Measurements from ENCODE around the gene LIPN.

Gene LIPN

DNA sequence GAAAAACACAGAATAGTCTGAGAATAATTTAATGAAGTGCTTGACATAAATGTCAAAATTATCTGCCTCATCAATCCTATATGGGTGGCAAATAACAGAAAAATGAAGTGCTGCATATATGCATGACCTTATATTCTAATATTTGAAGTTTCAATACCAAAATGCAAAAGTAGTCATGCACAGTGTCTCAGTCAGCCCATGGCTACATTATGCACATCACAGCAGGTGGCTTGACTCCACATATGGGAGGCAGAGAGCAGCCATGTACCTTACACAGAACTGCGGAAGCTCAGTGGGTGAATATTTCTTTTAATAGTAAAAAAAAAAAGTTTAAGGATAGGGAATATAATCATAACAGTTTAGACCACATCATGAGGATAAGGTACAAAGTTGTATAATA, 17.4 kb upstream of the LIPN start:
- no peaks in the 10 kb centered on the region for H3K4me1 ChIP-seq (ENCODE audit: control insufficient read depth in 2 of 2, insufficient read depth in 2 of 2, low read length in 2 of 2)
- no peak overlapping the region for H3K9ac ChIP-seq (ENCODE audit: low read depth in 1 of 2, low read length in 2 of 2)
- peaks cover 0 to 2% of the 10 kb centered on the region in 2 donors for H3K27me3 ChIP-seq (ENCODE audit: control insufficient read depth in 2 of 2, insufficient read depth in 2 of 2, low read length in 2 of 2)
- H3K4me3 ChIP-seq (ENCODE audit: low read length in 2 of 2): no peak overlapping the region
- H3K36me3 ChIP-seq (ENCODE audit: control insufficient read depth in 2 of 2, insufficient read depth in 2 of 2, low read length in 2 of 2): no peaks in the 10 kb centered on the region
- no peak overlapping the region for H3K27ac ChIP-seq (ENCODE audit: low read depth in 2 of 2, low read length in 2 of 2)
- H3K9me3 ChIP-seq (ENCODE audit: control insufficient read depth in 2 of 2, low read length in 2 of 2): no peaks in the 10 kb centered on the region

DNA sequence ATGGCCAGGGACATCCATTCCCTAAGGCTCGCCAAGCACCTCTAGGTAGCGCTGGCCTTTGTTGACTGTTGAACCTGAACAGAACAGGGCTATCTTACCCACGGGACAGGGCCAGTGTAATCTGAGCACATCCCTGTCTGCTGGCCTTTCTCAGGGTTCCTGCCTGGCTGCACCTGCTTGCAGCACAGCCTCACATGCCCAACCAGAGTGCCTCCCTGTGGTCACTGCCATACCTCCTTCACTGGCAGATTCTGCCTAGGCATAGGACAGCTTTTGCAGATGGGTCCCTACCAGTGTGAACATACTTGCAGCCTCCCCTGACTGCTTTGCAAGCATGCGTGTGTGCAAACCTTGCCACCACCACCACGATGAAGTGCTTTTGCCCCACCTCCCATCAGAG, 15.8 kb upstream of the LIPN start:
- Histone ChIP-seq H3K4me1 (ENCODE audit: control insufficient read depth in 2 of 2, insufficient read depth in 2 of 2, low read length in 2 of 2) (no peaks in the 10 kb centered on the region), H3K27ac (ENCODE audit: low read depth in 2 of 2, low read length in 2 of 2) (no peak overlapping the region), H3K27me3 (ENCODE audit: control insufficient read depth in 2 of 2, insufficient read depth in 2 of 2, low read length in 2 of 2) (peaks cover 0 to 2% of the 10 kb centered on the region in 2 donors), H3K4me3 (ENCODE audit: low read length in 2 of 2) (no peak overlapping the region), H3K9ac (ENCODE audit: low read depth in 1 of 2, low read length in 2 of 2) (no peak overlapping the region), H3K9me3 (ENCODE audit: control insufficient read depth in 2 of 2, low read length in 2 of 2) (no peaks in the 10 kb centered on the region), H3K36me3 (ENCODE audit: control insufficient read depth in 2 of 2, insufficient read depth in 2 of 2, low read length in 2 of 2) (no peaks in the 10 kb centered on the region)

DNA sequence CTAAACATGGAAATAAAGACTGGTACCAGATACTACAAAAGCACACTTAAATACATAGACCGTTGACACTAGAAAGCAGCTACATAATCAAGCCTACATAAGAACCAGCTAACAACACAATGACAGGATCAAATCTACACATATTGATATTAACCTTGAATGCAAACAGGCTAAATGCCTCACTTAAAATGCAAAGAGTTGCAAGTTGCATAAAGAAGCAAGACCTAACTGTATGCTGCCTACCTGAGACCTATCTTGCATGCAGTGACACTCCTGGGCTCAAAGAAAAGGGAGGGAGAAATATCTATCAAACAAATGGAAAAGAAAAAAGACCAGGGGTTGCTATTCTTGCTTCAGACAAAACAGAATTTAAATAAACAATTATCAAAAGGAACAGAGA, 14.2 kb upstream of the LIPN start:
- H3K36me3 ChIP-seq (ENCODE audit: control insufficient read depth in 2 of 2, insufficient read depth in 2 of 2, low read length in 2 of 2): no peaks in the 10 kb centered on the region
- peaks cover 0 to 2% of the 10 kb centered on the region in 2 donors for H3K27me3 ChIP-seq (ENCODE audit: control insufficient read depth in 2 of 2, insufficient read depth in 2 of 2, low read length in 2 of 2)
- no peaks in the 10 kb centered on the region for H3K4me1 ChIP-seq (ENCODE audit: control insufficient read depth in 2 of 2, insufficient read depth in 2 of 2, low read length in 2 of 2)
- H3K9me3 ChIP-seq (ENCODE audit: control insufficient read depth in 2 of 2, low read length in 2 of 2): no peaks in the 10 kb centered on the region
- H3K27ac ChIP-seq (ENCODE audit: low read depth in 2 of 2, low read length in 2 of 2): no peak overlapping the region
- H3K4me3 ChIP-seq (ENCODE audit: low read length in 2 of 2): no peak overlapping the region
- H3K9ac ChIP-seq (ENCODE audit: low read depth in 1 of 2, low read length in 2 of 2): no peak overlapping the region

DNA sequence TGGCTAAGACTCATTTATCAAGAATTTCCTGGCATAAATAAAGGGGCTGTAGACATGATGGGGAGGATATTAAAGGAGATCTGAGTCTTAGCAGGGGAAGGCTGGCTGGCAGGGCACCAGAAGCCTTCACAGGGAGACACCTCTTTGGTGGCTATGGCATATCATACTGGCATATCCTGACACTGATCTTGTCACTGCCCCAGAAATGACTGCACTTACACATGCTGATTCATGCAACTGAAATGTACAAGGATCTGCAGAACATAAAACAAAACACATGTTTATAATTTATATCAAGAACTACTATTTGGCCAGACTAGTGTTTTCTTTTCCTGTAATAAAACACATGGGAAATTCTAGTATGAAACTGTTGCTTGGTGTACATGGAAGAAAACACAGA, 5.5 kb upstream of the LIPN start:
- H3K27ac ChIP-seq (ENCODE audit: low read depth in 2 of 2, low read length in 2 of 2): no peak overlapping the region
- no peak overlapping the region for H3K9ac ChIP-seq (ENCODE audit: low read depth in 1 of 2, low read length in 2 of 2)
- H3K4me1 ChIP-seq (ENCODE audit: control insufficient read depth in 2 of 2, insufficient read depth in 2 of 2, low read length in 2 of 2): no peaks in the 10 kb centered on the region
- H3K36me3 ChIP-seq (ENCODE audit: control insufficient read depth in 2 of 2, insufficient read depth in 2 of 2, low read length in 2 of 2): no peaks in the 10 kb centered on the region
- no peak overlapping the region for H3K4me3 ChIP-seq (ENCODE audit: low read length in 2 of 2)
- H3K9me3 ChIP-seq (ENCODE audit: control insufficient read depth in 2 of 2, low read length in 2 of 2): no peaks in the 10 kb centered on the region
- no peaks in the 10 kb centered on the region for H3K27me3 ChIP-seq (ENCODE audit: control insufficient read depth in 2 of 2, insufficient read depth in 2 of 2, low read length in 2 of 2)

DNA sequence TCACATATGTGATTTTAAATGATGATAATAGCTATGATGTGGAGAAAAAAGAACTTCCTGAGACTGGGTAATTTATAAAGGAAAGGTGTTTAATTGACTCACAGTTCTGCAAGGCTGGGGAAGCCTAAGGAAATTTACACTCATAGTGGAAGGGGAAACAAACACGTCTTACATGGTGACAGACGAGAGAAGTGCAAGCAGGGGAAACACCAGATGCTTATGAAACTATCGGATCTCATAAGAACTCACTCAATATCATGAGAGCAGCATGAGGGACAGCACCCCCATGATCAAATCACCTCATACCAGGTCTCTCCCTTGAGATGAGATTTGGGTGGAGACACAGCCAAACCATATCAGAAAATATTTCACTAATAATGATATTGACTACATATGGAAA, 4.1 kb upstream of the LIPN start:
- H3K4me1 ChIP-seq (ENCODE audit: control insufficient read depth in 2 of 2, insufficient read depth in 2 of 2, low read length in 2 of 2): no peaks in the 10 kb centered on the region
- H3K9me3 ChIP-seq (ENCODE audit: control insufficient read depth in 2 of 2, low read length in 2 of 2): no peaks in the 10 kb centered on the region
- no peak overlapping the region for H3K9ac ChIP-seq (ENCODE audit: low read depth in 1 of 2, low read length in 2 of 2)
- no peaks in the 10 kb centered on the region for H3K27me3 ChIP-seq (ENCODE audit: control insufficient read depth in 2 of 2, insufficient read depth in 2 of 2, low read length in 2 of 2)
- no peaks in the 10 kb centered on the region for H3K36me3 ChIP-seq (ENCODE audit: control insufficient read depth in 2 of 2, insufficient read depth in 2 of 2, low read length in 2 of 2)
- H3K27ac ChIP-seq (ENCODE audit: low read depth in 2 of 2, low read length in 2 of 2): no peak overlapping the region
- H3K4me3 ChIP-seq (ENCODE audit: low read length in 2 of 2): no peak overlapping the region

DNA sequence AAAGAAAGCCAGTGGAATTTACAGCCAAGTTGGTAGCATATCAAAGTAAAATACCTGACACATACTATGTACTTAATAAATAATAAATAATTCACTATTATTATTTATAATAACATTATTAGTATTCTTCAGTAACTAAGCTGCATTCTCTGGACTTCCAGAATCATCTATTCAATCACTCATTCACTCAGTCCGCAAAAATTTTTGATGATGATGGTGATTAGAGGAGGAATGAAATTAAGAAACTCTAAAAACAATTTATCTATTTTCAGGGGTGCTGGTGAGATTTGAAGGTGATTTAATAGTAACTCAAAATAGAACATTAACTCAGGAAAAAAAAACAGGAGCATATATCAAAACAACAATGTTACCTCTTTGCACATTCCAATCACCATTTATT, 3.2 kb upstream of the LIPN start:
- Histone ChIP-seq H3K36me3 (ENCODE audit: control insufficient read depth in 2 of 2, insufficient read depth in 2 of 2, low read length in 2 of 2) (no peaks in the 10 kb centered on the region), H3K4me3 (ENCODE audit: low read length in 2 of 2) (no peak overlapping the region), H3K27ac (ENCODE audit: low read depth in 2 of 2, low read length in 2 of 2) (no peak overlapping the region), H3K9me3 (ENCODE audit: control insufficient read depth in 2 of 2, low read length in 2 of 2) (no peaks in the 10 kb centered on the region), H3K27me3 (ENCODE audit: control insufficient read depth in 2 of 2, insufficient read depth in 2 of 2, low read length in 2 of 2) (no peaks in the 10 kb centered on the region), H3K9ac (ENCODE audit: low read depth in 1 of 2, low read length in 2 of 2) (no peak overlapping the region), H3K4me1 (ENCODE audit: control insufficient read depth in 2 of 2, insufficient read depth in 2 of 2, low read length in 2 of 2) (no peaks in the 10 kb centered on the region)

DNA sequence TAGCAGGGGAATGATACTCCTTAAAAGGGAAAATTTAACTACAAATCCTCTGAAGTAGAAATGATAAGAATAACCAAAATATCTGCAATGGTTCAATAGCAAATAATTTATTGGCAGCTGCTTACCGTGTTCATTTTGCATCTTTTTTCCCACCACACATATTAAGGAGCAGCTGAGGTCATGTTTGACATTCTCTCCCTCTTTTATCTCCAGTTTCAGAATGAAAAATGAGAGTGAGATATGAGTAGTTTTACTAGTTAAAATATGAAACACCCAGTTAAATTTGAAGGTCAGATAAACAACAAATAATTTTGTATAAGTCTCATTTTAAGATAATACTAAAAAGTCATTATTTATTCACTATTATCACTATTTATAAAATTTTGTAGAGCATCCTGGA, 3.1 kb downstream of the LIPN start:
- Histone ChIP-seq H3K4me1 (ENCODE audit: control insufficient read depth in 2 of 2, insufficient read depth in 2 of 2, low read length in 2 of 2) (no peaks in the 10 kb centered on the region), H3K36me3 (ENCODE audit: control insufficient read depth in 2 of 2, insufficient read depth in 2 of 2, low read length in 2 of 2) (no peaks in the 10 kb centered on the region), H3K9ac (ENCODE audit: low read depth in 1 of 2, low read length in 2 of 2) (no peak overlapping the region), H3K4me3 (ENCODE audit: low read length in 2 of 2) (no peak overlapping the region), H3K27me3 (ENCODE audit: control insufficient read depth in 2 of 2, insufficient read depth in 2 of 2, low read length in 2 of 2) (no peaks in the 10 kb centered on the region), H3K9me3 (ENCODE audit: control insufficient read depth in 2 of 2, low read length in 2 of 2) (no peaks in the 10 kb centered on the region), H3K27ac (ENCODE audit: low read depth in 2 of 2, low read length in 2 of 2) (no peak overlapping the region)

DNA sequence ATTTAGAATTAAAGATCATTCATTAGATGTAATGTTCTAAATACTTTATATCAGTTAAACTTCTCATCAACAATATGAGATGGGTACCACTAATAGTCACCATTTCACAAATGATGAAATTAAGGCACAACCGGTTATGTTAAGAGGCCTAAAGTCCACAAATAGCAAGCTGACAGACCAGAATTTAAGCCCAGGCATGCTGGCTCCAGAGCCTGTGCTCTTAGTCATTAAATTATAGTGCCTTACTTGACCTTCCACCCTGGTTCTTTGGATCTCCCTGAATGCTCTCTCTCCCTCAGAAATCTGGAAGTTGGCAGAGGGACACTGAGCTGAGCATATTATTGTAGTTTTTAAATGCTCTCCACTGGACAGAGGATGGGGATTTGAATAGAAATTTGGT, 3.6 kb downstream of the LIPN start:
- no peak overlapping the region for H3K27ac ChIP-seq (ENCODE audit: low read depth in 2 of 2, low read length in 2 of 2)
- H3K4me3 ChIP-seq (ENCODE audit: low read length in 2 of 2): no peak overlapping the region
- H3K9ac ChIP-seq (ENCODE audit: low read depth in 1 of 2, low read length in 2 of 2): no peak overlapping the region
- no peaks in the 10 kb centered on the region for H3K36me3 ChIP-seq (ENCODE audit: control insufficient read depth in 2 of 2, insufficient read depth in 2 of 2, low read length in 2 of 2)
- H3K4me1 ChIP-seq (ENCODE audit: control insufficient read depth in 2 of 2, insufficient read depth in 2 of 2, low read length in 2 of 2): no peaks in the 10 kb centered on the region
- H3K27me3 ChIP-seq (ENCODE audit: control insufficient read depth in 2 of 2, insufficient read depth in 2 of 2, low read length in 2 of 2): no peaks in the 10 kb centered on the region
- no peaks in the 10 kb centered on the region for H3K9me3 ChIP-seq (ENCODE audit: control insufficient read depth in 2 of 2, low read length in 2 of 2)

DNA sequence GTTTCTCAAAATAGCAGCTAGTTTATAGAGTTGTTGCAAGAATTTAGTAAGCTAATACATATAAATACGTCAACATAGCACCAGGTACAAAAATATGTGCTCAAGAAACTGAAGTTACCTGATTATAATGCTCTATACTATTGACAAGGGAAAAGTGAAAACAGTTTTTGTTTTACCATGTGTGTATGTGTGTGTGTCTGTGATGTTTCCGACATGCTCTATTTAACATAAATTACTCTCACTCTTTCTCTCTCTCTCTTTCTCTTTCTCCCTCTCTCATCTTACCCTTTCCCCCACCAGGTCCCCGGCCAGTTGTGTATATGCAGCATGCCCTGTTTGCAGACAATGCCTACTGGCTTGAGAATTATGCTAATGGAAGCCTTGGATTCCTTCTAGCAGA, 4.3 kb downstream of the LIPN start:
- H3K4me1 ChIP-seq (ENCODE audit: control insufficient read depth in 2 of 2, insufficient read depth in 2 of 2, low read length in 2 of 2): no peaks in the 10 kb centered on the region
- H3K27me3 ChIP-seq (ENCODE audit: control insufficient read depth in 2 of 2, insufficient read depth in 2 of 2, low read length in 2 of 2): no peaks in the 10 kb centered on the region
- H3K36me3 ChIP-seq (ENCODE audit: control insufficient read depth in 2 of 2, insufficient read depth in 2 of 2, low read length in 2 of 2): no peaks in the 10 kb centered on the region

DNA sequence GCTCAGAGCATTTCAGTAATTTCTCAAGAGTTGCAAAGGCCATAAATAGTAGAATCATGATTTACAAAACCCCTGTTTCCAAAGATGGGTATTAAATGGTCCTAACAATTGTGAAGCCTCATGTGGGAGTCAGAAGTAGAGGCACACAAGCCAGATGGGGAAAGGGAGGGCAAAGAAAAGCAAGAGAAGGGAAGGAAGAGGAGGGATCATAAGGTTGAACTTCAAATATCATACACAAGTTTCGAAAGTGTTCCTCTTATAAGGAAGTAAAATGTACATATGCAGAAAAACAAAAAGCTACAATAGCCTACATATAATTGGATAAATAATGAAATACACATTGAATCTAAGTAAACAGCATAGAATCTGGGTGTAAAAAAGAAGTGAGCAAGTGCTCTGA, 6.0 kb downstream of the LIPN start:
- no peaks in the 10 kb centered on the region for H3K36me3 ChIP-seq (ENCODE audit: control insufficient read depth in 2 of 2, insufficient read depth in 2 of 2, low read length in 2 of 2)
- no peaks in the 10 kb centered on the region for H3K27me3 ChIP-seq (ENCODE audit: control insufficient read depth in 2 of 2, insufficient read depth in 2 of 2, low read length in 2 of 2)
- H3K9me3 ChIP-seq (ENCODE audit: control insufficient read depth in 2 of 2, low read length in 2 of 2): no peaks in the 10 kb centered on the region
- no peak overlapping the region for H3K9ac ChIP-seq (ENCODE audit: low read depth in 1 of 2, low read length in 2 of 2)
- no peak overlapping the region for H3K4me3 ChIP-seq (ENCODE audit: low read length in 2 of 2)
- H3K27ac ChIP-seq (ENCODE audit: low read depth in 2 of 2, low read length in 2 of 2): no peak overlapping the region
- no peaks in the 10 kb centered on the region for H3K4me1 ChIP-seq (ENCODE audit: control insufficient read depth in 2 of 2, insufficient read depth in 2 of 2, low read length in 2 of 2)

More for the DNA sequence above, 4.3 kb downstream of the LIPN start:
- no peak overlapping the region for H3K9ac ChIP-seq (ENCODE audit: low read depth in 1 of 2, low read length in 2 of 2)
- no peaks in the 10 kb centered on the region for H3K9me3 ChIP-seq (ENCODE audit: control insufficient read depth in 2 of 2, low read length in 2 of 2)
- no peak overlapping the region for H3K4me3 ChIP-seq (ENCODE audit: low read length in 2 of 2)
- no peak overlapping the region for H3K27ac ChIP-seq (ENCODE audit: low read depth in 2 of 2, low read length in 2 of 2)

DNA sequence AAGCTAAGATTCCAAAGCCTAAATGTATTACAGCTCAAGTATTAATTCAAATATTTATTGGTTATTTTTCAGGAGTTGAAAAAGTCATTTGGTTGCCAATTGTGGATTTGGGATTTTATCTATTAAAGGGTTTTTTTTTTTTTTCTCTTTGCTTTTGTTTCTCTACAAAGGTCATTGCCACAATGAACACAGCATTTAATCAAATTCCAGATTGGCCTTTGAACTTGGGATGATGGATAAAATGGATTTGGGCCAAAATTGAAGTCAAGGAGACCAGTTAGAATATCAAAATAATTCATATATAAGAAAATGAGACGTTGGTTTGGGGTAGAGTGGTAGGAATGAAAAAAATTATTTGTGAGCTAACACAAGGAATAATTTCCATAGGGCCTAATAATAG, 9.6 kb downstream of the LIPN start:
- no peaks in the 10 kb centered on the region for H3K27me3 ChIP-seq (ENCODE audit: control insufficient read depth in 2 of 2, insufficient read depth in 2 of 2, low read length in 2 of 2)
- no peak overlapping the region for H3K4me3 ChIP-seq (ENCODE audit: low read length in 2 of 2)
- no peak overlapping the region for H3K9ac ChIP-seq (ENCODE audit: low read depth in 1 of 2, low read length in 2 of 2)
- H3K9me3 ChIP-seq (ENCODE audit: control insufficient read depth in 2 of 2, low read length in 2 of 2): no peaks in the 10 kb centered on the region
- H3K36me3 ChIP-seq (ENCODE audit: control insufficient read depth in 2 of 2, insufficient read depth in 2 of 2, low read length in 2 of 2): no peaks in the 10 kb centered on the region
- H3K27ac ChIP-seq (ENCODE audit: low read depth in 2 of 2, low read length in 2 of 2): no peak overlapping the region
- no peaks in the 10 kb centered on the region for H3K4me1 ChIP-seq (ENCODE audit: control insufficient read depth in 2 of 2, insufficient read depth in 2 of 2, low read length in 2 of 2)

Data from mucosa of rectum (tissue), 2 donors.